Measurements from ENCODE around the gene ABHD15.

DNA sequence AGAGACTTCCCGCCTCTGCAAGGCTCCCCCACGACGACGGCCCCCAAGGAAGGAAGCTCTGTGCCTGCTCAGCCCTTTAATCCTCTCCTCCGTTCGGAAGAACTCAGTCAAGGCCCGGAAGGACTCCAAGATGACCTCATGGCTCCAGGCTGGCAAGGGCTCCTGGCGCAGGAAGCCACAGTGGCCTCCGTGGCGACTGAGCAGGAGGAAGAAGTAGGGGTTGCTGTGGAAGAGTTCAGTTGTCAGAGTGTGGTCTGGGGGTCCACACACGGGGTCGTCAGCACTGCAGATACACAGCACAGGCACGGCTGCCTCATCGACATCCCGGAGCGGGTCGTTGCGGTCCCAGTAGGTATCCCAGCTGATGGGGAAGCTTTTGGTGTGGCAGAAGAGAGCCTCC, 4.2 kb downstream of the ABHD15 start:
- no peak for TF ChIP-seq YY1 (IDR thresholded peaks at IDR 0.05; ENCODE audit: insufficient read depth, insufficient read length)
- no peak for TF ChIP-seq ZNF274 (IDR thresholded peaks at IDR 0.05; ENCODE audit: low read depth, low read length)
- no peak for TF ChIP-seq SUZ12 (IDR thresholded peaks at IDR 0.05; ENCODE audit: extremely low read depth, insufficient read depth, insufficient read length)

Measured in NT2/D1 (cell line).